ENCODE data around the gene USF1.
"Not testable (repeated sequence)": the region's sequence is repeated elsewhere in the genome, so short reads cannot be mapped to it uniquely, and the experiment has no call there.

USF1 gene

GRCh38 chr1:161047436-161048420 is 2.0 kb upstream of the USF1 start:
- DNase-seq = no peak

GRCh38 chr1:161046605-161047228 is 940 bp upstream of the USF1 start:
- no peak for DNase-seq

GRCh38 chr1:161044908-161045735 is 655 bp downstream of the USF1 start:
- DNase-seq = peak; percentile 63

- peak; percentile 51 for DNase-seq
Observed at GRCh38 chr1:161044535-161044907, 1.3 kb downstream of the USF1 start.

GRCh38 chr1:161039546-161039945 is 6.2 kb downstream of the USF1 start:
- DNase-seq = no peak

- DNase-seq = no peak
Observed at GRCh38 chr1:161039154-161039545, 6.6 kb downstream of the USF1 start.

- DNase-seq = peak; percentile 88
Observed at GRCh38 chr1:161038523-161039153, 7.1 kb downstream of the USF1 start, which contains the start of gene TSTD1. TSTD1 (minus strand) TSS chr1:161038964; CDS start chr1:161038889, 75 bp downstream.

- no peak for DNase-seq
Observed at GRCh38 chr1:161037661-161038522, 7.9 kb downstream of the USF1 start.

GRCh38 chr1:161033751-161034150 is 12.0 kb downstream of the USF1 start:
- DNase-seq = no peak

- DNase-seq = no peak
Observed at GRCh38 chr1:161032409-161032808, 13.4 kb downstream of the USF1 start.

GRCh38 chr1:161031874-161032273 is 13.9 kb downstream of the USF1 start:
- DNase-seq = no peak

- DNase-seq = not testable (repeated sequence)
Observed at GRCh38 chr1:161029466-161029865, 16.3 kb downstream of the USF1 start.

- DNase-seq = not testable (repeated sequence)
Observed at GRCh38 chr1:161026954-161027353, 18.8 kb downstream of the USF1 start.

GRCh38 chr1:161022432-161022831 is 23.3 kb downstream of the USF1 start:
- not testable (repeated sequence) for DNase-seq

GRCh38 chr1:161021970-161022353 is 23.8 kb downstream of the USF1 start:
- no peak for DNase-seq

GRCh38 chr1:161021165-161021969 is 24.4 kb downstream of the USF1 start:
- peak; percentile 94 for DNase-seq

- no peak for DNase-seq
Observed at GRCh38 chr1:161020509-161021164, 25.1 kb downstream of the USF1 start, which contains the start of gene F11R. F11R (minus strand) TSS chr1:161021152; CDS start chr1:161021073, 79 bp downstream.

GRCh38 chr1:161019751-161020495 is 25.9 kb downstream of the USF1 start:
- no peak for DNase-seq

- not testable (repeated sequence) for DNase-seq
Observed at GRCh38 chr1:161019111-161019660, 26.6 kb downstream of the USF1 start.

All from central memory CD4-positive, alpha-beta T cell (primary cell).